ENCODE measurements around the gene NET1.

- TF ChIP-seq POLR2A (IDR thresholded peaks at IDR 0.05; ENCODE audit: low read length) = no peak
- TF ChIP-seq GATA1 (IDR thresholded peaks at IDR 0.05; ENCODE audit: low read depth, low read length) = no peak
These were observed 38.3 kb upstream of the NET1 start for GRCh38 chr10:5373891-5374611.
